Measurements from ENCODE around the gene KCND1.

GRCh38 chrX:49001521-49002090, 30.0 kb upstream of the KCND1 start:
- no peak for TF ChIP-seq YY1 (IDR thresholded peaks at IDR 0.05; ENCODE audit: low read depth)
- TF ChIP-seq EP300 (IDR thresholded peaks at IDR 0.05; ENCODE audit: borderline replicate concordance) = no peak
- TF ChIP-seq RAD21 (IDR thresholded peaks at IDR 0.05; ENCODE audit: low read depth) = no peak
- TF ChIP-seq TAF1 (IDR thresholded peaks at IDR 0.05; ENCODE audit: low read depth) = no peak
- no peak for TF ChIP-seq MAX (IDR thresholded peaks at IDR 0.05)
- no peak for TF ChIP-seq REST (IDR thresholded peaks at IDR 0.05; ENCODE audit: low read depth)
- TF ChIP-seq EGR1 (IDR thresholded peaks at IDR 0.05) = no peak
- no peak for TF ChIP-seq TEAD4 (IDR thresholded peaks at IDR 0.05)
- TF ChIP-seq CEBPB (IDR thresholded peaks at IDR 0.05) = no peak
- TF ChIP-seq CREB1 (IDR thresholded peaks at IDR 0.05; ENCODE audit: low read depth) = no peak
- no peak for TF ChIP-seq USF1 (IDR thresholded peaks at IDR 0.05)
- no peak for TF ChIP-seq ZBTB7A (IDR thresholded peaks at IDR 0.05; ENCODE audit: low read depth)
